SIG-M5 treated with dmso at 0.1 percent for 504 hours (cell line): Measurements from ENCODE around the gene KIRREL3.
"Not testable (repeated sequence)": the region's sequence is repeated elsewhere in the genome, so short reads cannot be mapped to it uniquely, and the experiment has no call there.

Experiments
- DNase-seq: peaks from one replicate; lab custom pipeline; 2025; ENCODE audit not compliant: unreplicated experiment; lab: John Stamatoyannopoulos, UW

Gene KIRREL3

DNA sequence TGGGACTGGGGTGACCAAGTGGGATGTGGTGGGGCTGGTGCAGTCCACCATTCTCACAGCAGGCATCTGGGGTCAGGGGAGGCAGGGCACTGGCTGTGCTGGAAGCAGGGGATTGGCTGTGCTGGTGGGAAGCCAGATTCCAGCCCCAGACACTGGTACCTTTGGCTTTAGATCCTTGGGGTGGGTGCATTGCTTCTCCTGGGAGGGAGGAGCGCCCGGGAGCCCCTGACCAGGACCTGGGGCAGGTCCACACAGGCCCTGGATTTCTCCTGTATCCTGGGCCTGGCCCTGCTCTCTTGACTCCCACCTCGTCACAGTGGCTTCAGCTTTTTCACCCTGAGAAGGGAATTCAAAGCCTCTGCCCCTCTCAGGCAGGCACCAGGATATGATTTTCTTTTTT is 606.5 kb downstream of the KIRREL3 start:
- DNase-seq: no peak

DNA sequence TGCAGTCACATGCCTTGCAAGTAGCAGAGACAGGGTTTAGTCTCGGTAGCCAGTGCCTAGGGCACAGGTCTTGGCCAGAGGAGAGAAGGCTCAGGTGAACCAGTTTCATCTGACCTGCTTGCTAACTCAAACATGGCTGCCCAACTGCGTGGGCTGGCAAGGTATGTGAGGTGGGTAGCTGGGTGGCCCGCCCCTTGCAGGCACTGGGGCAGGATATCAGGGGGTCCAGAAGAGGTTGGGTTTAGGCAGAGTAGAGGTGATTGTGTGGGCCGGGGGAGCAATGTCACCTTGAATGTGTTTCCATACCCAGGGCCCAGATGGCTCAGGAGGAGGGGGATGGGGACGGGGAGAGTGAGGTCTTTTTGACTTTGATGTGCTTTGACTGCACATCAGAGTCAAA is 607.4 kb downstream of the KIRREL3 start:
- no peak for DNase-seq

DNA sequence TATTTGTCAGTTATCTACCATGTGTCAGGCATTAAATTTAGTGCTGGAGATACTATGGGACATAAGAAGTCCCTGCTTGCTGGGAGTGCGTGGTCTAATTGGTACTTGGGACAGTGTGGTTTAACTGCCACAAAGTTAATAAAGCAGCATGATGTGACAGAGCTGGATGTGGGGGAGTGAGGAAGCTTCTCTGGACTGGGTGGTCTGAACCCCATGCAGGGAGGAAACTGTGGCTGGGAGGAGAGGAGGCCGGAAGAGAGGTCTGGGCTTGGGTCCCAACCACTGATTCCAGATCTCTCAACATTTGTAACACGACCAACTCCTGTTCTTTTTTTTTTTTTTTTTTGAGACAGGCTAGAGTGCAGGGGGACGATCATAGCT is 607.9 kb downstream of the KIRREL3 start:
- peak; percentile 69 for DNase-seq

DNA sequence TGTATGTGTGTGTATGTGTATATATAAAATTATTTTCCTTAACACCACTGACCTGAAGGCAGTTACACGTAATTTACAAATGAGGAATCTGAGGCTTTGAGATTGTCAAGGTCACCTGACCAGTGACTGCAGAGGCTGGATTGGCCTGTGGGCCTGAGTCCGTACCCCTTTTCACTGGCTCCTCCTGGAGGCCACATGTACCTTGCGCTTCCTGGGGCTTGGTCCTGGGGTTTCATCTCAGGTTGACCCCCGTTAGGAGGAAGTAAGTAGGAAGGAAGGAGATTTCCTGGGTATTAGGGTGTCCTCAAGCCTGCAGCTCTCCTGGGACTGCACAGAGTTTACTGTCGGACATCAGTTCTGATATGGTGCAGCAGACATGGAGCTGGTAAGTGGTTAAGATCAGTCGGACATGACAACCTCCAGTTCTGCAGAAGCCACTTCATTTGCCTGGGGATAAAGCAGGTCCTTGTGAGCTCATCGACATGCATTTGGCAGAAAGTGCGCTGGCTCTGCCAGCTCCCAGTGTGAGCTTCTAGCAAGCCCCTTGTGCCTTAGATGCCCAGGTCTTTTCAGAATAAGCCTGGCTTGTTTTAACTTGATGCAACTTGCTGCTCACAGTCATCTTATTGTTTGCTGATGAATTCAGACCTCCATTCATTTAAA is 608.5 kb downstream of the KIRREL3 start:
- no peak for DNase-seq

DNA sequence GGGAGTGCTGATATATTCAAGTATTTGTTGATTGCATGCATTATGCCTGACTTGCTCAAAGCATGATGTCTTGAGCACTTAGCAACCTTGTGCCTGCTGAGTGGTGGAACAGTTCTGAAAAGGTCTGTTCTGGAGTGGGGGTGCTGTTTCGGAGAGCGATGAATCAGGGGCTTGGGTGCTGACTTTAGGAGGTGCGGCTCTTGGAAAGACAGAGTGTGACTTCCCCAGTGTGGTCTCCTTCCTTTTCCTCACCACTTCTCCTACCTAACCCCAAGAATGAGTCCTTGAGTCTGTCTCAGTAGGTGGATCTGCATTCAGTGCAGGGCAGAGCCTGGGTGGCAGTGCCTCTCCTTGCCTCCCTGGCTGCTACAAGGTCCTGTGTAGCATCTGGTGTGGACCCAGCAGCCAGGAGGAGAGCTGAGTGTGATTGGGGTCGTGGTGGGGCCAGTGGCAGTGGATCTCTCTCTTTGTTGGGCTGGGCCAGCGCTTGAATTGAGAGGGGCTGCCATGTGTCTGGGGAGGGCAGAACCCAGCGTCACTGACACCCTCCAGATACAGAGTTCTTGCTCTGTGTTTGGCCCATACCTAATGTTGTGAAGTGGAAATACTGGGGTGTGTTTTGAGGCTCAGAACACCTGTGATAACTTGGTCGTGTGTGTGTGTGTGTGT is 609.1 kb downstream of the KIRREL3 start:
- no peak for DNase-seq

DNA sequence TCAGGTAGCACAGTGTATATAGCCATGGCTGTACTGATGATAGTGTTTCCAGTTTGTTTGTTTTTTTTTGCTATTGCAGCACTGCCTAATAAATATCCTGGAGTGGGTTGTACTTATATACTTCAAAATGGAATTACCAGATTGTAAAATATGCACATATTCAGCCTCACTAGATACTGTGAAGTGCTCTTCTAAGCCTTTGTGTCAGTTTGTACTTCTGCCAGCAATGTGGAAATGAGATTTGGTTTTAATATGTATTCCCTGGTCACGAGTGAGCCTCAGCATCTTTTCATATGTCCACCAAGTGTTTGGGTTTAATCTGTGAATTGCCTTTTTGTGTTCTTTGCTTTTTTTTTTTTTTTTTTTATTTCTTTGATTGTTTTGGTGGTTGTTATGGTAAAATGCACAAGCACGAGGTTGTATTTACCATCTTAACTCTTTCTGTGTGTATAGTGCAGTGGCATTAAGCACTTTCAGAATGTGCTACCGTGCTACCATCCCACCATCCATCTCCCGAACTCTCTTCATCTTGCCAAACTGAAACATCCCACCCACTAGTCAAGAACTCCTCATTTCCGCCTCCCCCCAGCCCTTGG is 610.2 kb downstream of the KIRREL3 start:
- DNase-seq: no peak

DNA sequence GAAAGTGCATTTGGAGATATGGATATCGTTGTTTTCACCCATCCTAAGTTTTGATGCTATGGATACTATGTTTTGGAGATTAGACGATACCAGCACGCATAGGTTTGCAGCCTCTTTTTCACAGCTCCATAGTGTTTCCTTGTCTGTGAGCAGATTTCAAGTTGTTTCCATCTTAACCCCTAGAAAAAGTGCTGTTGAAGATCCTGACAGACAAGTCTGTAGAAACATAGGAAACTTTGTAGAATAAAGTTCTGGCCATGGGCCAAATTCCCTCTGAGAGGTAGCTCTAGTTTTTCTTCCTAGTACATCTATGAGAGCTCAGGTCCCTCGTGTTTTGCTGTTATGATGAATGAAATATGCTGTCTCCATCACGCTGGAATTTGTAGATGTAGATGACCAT is 612.7 kb downstream of the KIRREL3 start:
- DNase-seq: no peak

DNA sequence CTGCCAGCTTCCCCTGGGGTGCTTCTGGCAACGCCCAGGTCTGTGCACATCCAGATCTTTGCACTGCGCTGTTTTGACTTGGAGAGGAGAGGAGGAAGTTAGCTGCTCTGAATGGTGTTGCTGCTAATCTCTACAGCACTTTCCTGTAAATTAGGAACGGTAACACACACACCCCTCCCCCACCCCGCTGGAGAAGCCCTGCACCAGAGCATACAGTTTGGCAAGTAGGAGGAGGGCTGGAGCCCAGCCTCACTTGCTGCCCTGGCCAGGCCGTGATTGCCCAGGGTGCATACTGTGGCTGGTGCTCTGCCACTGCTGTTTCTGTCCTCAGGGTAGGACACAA is 613.9 kb downstream of the KIRREL3 start:
- peak; percentile 24 for DNase-seq

DNA sequence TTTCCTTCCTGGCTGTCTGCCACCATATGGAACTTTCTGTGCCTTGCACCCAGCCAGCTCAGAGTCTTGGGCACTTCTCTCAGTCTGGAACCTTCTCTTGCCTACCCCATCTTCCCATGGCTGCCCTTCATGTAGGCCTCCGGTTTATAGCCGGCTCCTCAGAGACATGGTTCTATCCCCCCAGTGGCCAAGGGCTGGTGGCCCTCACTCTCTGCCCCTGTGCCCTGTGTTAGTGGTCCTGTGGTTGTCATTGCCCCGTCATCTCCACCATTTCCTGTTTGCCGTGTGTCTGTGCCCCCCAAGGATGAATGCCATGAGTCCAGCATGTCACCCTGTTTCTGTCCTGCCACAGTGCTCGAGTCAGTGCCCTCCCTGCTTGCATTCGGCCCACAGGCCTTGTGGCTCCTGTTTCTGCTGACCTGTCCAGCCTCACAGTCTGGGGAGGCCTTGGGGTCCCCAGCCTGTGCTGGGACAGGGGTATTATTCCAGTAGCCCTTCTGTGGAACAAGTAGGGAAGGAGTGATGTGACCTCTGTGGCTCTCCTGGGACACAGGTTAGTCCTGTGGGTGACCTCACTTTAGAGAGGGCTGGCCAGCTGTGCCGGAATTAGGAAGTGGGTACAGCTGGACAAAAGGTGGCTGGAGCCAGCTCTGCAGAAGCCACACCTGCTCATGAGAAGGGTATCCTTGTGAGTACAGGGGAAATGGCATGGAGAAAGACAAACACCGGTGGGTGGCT is 614.4 kb downstream of the KIRREL3 start:
- DNase-seq: no peak

DNA sequence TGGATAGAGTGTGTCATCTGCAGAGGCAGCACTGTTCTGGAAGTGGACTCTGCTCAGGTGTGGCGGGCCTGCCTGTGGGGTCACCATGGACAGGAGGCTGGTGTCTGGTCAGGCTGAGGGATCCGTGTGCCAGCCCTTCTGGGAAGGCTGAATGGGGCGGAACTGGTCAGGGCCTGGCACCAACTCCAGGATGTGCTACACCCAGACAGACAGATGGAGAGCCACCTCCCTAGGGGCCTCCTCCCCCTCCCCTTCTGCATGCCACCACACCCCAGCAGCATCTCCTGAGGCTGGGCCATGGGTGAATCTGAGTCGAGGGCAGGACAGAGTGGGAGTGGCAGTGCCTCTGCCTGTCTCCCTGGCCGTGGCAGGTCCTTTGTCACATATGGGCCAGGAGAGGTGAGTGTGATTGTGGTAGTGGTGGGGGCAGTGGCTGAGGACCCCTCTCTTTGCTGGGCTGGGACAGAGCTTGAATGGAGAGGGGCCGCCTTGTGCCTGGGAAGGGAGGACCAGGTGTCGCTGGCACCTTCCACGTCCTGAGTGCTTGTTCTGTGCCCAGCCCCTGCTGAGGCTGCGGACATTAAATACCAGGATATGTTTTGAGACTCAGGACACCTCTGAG is 616.0 kb downstream of the KIRREL3 start:
- no peak for DNase-seq

DNA sequence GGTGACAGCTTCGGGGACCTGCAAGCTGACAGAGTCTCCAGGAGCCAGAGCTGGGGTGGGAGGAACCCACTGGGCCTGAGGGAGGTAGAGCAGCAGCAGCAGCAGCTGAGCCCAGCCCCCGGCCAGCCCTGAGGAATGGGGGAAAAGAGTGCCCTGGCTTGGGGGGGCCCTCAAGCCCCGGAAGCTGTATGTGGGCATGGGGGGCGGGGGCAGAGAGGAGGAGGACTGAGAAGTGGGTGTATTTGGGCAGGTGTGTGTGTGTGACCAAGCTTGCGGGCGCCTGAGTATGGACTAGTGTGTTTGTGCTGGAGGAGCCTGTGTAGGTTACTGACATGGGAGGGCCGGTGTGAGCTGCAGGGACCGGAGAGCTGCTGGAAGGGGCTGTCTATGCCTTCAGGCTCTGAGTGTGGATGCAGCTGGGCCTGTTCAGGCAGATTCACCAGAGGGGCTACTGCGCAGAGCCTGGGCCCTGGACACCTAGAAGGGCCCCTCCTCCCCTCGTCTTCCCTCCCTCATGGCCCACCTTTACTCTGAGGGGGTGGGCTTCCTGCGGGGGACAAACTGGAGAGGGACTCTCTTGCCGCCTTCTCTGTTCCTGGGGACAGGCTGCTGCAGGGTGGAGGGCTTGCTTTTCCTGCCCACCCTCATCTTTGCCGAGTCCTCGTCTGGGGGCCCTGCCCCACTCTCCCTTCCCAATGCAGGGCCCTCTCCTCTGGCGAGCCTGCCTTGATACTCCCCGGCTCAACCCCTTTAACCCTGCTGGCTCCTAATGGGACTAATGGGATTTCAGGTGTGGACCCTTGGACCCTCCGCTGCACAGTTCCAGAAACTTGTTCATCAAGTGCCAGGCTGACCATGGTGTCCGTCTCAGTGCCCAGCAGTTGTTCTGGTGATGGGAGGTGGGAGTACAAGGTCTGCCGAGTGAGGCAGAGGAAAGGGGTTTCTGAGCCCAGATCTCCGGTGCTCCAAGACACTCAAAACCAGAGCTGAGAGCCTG is 616.9 kb downstream of the KIRREL3 start:
- no peak for DNase-seq

DNA sequence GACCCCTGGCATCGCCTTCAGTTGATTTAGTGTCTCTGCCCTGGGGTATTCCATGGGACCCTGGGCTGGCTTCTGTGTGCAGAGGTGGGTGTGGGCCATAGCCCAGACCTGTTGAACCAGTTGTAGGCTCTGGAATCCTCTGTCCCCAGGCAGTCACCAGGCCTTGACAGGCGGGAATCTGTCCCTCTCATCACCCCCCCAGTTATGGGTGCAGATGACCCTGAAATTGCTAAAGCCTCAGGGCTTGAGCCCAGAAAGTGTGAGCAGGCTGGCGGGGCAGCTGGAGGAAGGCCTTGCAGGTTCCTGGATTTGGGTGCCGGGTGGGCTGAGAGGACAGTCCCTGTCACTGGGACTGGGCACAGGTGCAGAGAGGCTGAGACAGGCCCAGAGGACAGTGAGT is 617.9 kb downstream of the KIRREL3 start:
- not testable (repeated sequence) for DNase-seq

DNA sequence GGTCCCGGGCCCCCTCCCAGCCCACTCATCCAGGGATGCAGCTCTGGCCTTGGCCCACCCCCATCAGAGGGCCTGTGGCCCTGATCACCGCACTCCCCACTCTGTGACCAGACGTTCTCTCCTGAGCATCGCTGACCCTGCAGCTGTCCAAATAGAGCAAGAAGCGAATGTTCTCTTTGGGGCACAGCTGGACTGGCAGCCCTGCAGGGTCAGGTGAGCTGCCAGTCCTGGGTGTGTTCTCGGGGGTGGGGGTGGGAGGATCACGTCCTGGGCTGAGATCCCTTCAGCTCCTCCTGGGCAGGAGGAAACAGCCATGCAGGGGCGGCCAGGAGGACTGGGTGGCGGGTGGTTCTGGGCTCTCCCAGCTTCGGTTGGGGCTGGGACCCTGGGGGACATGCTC is 618.6 kb downstream of the KIRREL3 start:
- not testable (repeated sequence) for DNase-seq

DNA sequence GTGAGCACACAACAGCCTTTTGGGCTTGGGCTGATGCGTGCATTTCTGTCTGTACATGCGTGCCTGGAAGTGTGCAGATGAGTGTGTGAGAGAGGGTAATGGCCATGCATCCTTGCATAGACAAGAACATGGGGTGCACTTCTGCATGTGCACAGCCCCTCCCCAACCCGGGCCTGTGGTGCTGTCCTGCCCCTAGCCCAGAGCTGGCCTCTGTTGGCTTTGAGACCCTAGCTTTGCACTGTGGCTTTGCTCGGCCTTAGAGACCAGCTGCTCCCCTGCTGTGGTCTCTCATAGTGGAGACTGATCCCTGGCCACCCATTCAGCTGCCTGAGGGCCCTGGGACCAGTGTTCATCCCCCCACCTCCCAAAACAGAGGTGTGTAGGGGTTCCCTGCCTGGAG is 619.7 kb downstream of the KIRREL3 start:
- DNase-seq: no peak

DNA sequence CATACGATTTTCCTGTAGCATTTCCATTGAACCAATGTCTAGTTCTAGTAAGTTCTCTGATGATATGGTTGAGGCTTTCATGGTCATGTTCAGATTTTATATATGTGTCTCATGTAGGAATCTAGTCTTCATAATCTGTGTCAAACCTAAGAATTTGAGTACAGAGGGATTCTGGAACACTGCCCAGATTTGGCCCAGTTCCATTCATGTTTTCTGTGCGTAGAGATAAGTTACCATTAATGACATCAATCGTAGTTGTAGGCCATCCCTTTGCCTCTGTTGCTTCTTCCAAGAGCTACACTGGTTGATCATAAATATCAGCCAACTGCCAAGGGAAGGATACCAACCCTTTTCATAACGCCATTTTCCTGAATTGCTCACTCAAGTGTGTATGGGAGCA is 621.8 kb downstream of the KIRREL3 start:
- no peak for DNase-seq

DNA sequence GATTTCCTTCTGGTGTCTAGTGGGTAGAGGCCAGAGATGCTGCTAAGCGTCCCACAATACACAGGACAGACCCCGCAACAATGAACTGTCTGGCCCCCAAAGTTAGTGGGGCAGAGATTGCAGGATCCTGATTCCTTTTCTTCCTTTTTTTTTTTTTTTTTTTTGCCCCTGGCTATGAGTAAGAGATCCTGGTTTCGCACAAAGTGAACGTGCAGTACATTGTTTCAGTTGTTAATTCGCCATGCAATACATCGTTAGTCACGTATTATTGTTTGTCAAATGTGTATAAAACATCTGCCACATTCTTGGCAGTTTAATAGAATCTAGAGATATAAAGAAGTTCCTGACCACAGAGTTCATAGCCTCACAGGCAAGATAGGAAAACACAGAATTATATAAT is 624.8 kb downstream of the KIRREL3 start:
- DNase-seq: no peak

DNA sequence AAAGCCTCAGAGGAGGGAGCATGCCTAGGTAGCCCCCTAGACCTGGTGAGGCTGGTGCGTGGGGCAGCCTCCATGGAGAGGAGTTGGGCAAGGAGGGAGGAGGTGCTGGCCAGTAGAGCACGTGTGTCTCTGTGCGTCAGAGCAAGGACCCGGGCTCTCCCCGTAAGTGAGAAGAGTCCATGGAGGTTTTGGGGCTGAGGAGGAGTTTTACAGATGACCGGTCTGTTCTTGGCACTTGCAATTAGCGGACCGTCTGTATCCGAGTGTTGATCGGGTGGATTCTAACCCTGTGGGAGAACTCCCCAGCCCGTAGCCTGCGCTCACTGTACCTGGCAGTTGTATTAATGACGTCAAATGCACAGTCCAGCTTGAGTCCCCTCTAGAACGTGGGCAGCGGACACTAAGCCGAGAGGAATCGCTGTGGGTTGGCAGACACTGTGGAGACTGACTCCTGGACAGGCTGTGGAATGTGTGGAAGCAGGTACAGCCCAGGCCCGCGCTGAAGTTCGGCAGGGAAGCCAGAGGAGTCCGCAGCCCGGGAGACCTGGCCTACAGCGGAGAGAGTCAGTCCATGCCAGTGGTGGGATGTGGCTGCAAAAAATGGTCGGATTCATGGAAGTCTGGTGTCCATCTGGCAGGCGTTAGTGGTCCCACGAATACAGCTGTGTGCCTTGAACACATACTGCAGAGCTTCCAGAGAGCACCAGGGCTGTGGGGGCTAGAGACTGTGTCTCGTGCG is 625.8 kb downstream of the KIRREL3 start:
- not testable (repeated sequence) for DNase-seq

DNA sequence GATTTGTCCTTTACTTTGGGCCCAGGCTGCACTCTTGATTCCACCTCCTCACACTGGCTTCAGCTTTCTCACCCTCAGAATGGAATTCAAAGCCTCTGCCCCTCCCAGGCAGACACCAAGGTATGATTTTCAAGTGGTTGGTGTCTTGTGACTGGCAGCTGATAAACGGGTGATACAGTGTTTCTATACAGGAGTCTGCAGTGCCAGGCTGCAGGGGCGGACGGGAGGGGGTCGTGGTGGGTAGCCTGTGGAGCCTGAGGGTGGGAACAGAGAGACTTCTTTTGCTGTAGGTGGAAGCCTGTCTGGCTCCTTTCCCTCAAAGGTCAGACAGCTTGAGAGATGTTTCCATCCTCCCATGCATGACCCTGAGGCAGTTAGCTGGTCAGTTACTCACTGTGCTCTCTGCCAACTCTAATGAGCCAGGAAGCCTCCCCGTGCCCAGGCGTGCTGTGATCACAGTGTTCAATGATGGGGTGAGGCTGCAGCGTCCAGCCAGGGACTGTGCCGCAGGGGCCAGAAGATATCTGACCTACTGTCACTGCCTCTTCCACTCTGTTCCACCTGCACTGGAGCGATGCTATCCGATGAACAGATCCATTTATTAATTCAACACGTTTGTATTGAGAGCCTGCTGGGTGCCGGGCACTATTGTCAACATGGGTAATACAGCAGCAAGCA is 627.0 kb downstream of the KIRREL3 start:
- DNase-seq: not testable (repeated sequence)
